GM12878 (cell line): ENCODE data around the gene UBQLN4. TPM values are rescaled to one million over a fixed set of nuclear protein-coding genes. Genes with fewer than 3 reads are reported as not detected.

Experiments
- CUX1 ChIP-seq: IDR thresholded peaks from 2 replicates; pipeline ENCODE4 v1.6.1; 2012; ENCODE audit warnings: improper control_type of control experiment, low read depth, low read length; ENCODE audit not compliant: insufficient replicate concordance
- DPF2 ChIP-seq: fragments of 450-650 bp; IDR thresholded peaks from 2 replicates; pipeline ENCODE4 v1.6.1; 2017; ENCODE audit warnings: mild to moderate bottlenecking
- ETV6 ChIP-seq, 2 experiments: fragments of 450-650 bp in 1 of 2; IDR thresholded peaks in 1 of 2; conservative IDR thresholded peaks in 1 of 2; 2 replicates each; pipeline ENCODE4 v1.6.1; 2014; ENCODE audit warnings: antibody characterized with exemption in 1 of 2, borderline replicate concordance in 1 of 2, low read depth in 1 of 2, mild to moderate bottlenecking in 1 of 2, moderate library complexity in 1 of 2
- KLF5 ChIP-seq: fragments of 450-650 bp; IDR thresholded peaks from 2 replicates; pipeline ENCODE4 v1.6.1; 2014; ENCODE audit warnings: mild to moderate bottlenecking; ENCODE audit not compliant: partially characterized antibody
- MYB ChIP-seq: fragments of 150-350 bp; IDR thresholded peaks from 2 replicates; pipeline ENCODE4 v1.6.1; 2014; ENCODE audit warnings: mild to moderate bottlenecking, low read depth, low read length, borderline replicate concordance
- POLR2AphosphoS2 ChIP-seq: IDR thresholded peaks from 2 replicates; pipeline ENCODE4 v1.6.1; 2011; ENCODE audit warnings: low read depth, mild to moderate bottlenecking, low read length, improper control_type of control experiment, moderate library complexity
- RB1 ChIP-seq: fragments of 450-650 bp; formaldehyde crosslinking; IDR thresholded peaks from 2 replicates; pipeline ENCODE4 v1.6.1; 2017; ENCODE audit warnings: mild to moderate bottlenecking, borderline replicate concordance
- RELA ChIP-seq: fragments of 450-650 bp; IDR thresholded peaks from 2 replicates; pipeline ENCODE4 v1.8.0; 2014; ENCODE audit warnings: borderline replicate concordance; ENCODE audit not compliant: partially characterized antibody
- RFX5 ChIP-seq: IDR thresholded peaks from 2 replicates; pipeline ENCODE4 v1.6.1; 2011; ENCODE audit warnings: low read depth, low read length, improper control_type of control experiment
- SMAD1 ChIP-seq: fragments of 450-650 bp; IDR thresholded peaks from 2 replicates; pipeline ENCODE4 v1.6.1; 2018; ENCODE audit warnings: mild to moderate bottlenecking, low read depth; ENCODE audit not compliant: partially characterized antibody
- SUPT20H ChIP-seq: IDR thresholded peaks from 2 replicates; pipeline ENCODE4 v1.6.1; 2011; ENCODE audit warnings: low read depth, mild to moderate bottlenecking, low read length, moderate library complexity, borderline replicate concordance; ENCODE audit not compliant: control insufficient read depth
- TARDBP ChIP-seq: IDR thresholded peaks from 2 replicates; pipeline ENCODE4 v1.6.1; 2016; ENCODE audit warnings: borderline replicate concordance
- polyA plus RNA-seq, 11 experiments: library from polyadenylated mRNA; depleted of rRNA in 4 of 11; unstranded in 6 of 11; stranded (reverse) in 5 of 11; fragments of >200 nt; fragmentation: Nextera tagmentation in 4 of 11; fragmentation: Illumina TruSeq in 1 of 11; extraction: Ambion mirVana in 4 of 11; extraction: Trizol in 1 of 11; gene quantifications; 1 replicate in 1 of 11; 2 replicates in 10 of 11; pipeline versions ENCODE4 v1.2.1 to v1.2.3, GENCODE V29; 2011 to 2016; ENCODE audit warnings: inconsistent platforms in 2 of 11, missing spikeins in 2 of 11, low read depth in 1 of 11
- total RNA-seq, 4 experiments: library from RNA; depleted of rRNA in 3 of 4; stranded (reverse); fragments of >200 nt in 3 of 4; fragmentation: Illumina TruSeq in 1 of 4; extraction: Trizol in 1 of 4; gene quantifications; 2 replicates each; pipeline versions ENCODE4 v1.2.1 to v1.2.3, GENCODE V29; 2013 to 2021

Gene UBQLN4
- total and polyA plus RNA-seq, 10 of the 15 experiments (the other 5 are each of a cell fraction or from before 2014, with no cell fraction given), result 10.0 to 44.6 (median 19.7) TPM

- TF ChIP-seq CUX1 (no peak), SMAD1 (no peak), ETV6 (conservative IDR thresholded peaks at IDR 0.05 in 1 of 2, IDR thresholded peaks at IDR 0.05 in 1 of 2; ENCODE audit: borderline replicate concordance in 1 of 2, low read depth in 1 of 2) (0 out of 4 replicates have a peak, but pooled peaks of 1 of the 2 experiments have one; percentile 34), RB1 (no peak), KLF5 (no peak), POLR2AphosphoS2 (no peak), TARDBP (no peak), SUPT20H (no peak), DPF2 (0 out of 2 replicates have a peak, but pooled peaks have one; percentile 34), MYB (no peak), RFX5 (no peak), RELA (peak; percentile 22)
These were observed 64.2 kb downstream of the UBQLN4 start (continued) for GRCh38 chr1:155989242-155990004.

Other genes with a start within 250 kb of the UBQLN4 start
Only the 7 nearest of the 20 such genes appear.
- 71.2 and 84.4 TPM in 2 replicates for gene ARHGEF2, start 75.3 kb downstream of the UBQLN4 start, total RNA-seq (2014; rRNA removed)
- 40.4 and 44.9 TPM in 2 replicates for gene ARHGEF2, start 75.3 kb downstream of the UBQLN4 start, total RNA-seq (2014; rRNA removed; fragmentation: Illumina TruSeq; extraction: Trizol)
- 113 and 116 TPM in 2 replicates for gene ARHGEF2, start 75.3 kb downstream of the UBQLN4 start, total RNA-seq (2021)
- gene ARHGEF2, start 75.3 kb downstream of the UBQLN4 start, polyA plus RNA-seq (2011; rRNA removed), result 48.7 and 88.1 TPM in 2 replicates
- gene ARHGEF2, start 75.3 kb downstream of the UBQLN4 start, polyA plus RNA-seq (2014; fragmentation: Illumina TruSeq; extraction: Trizol), result 64.4 and 80.8 TPM in 2 replicates
- gene ARHGEF2, start 75.3 kb downstream of the UBQLN4 start, polyA plus RNA-seq (2014; fragmentation: Nextera tagmentation; extraction: Ambion mirVana), result 10 to 100 TPM in 1 of 2 experiments, 1 to 10 TPM in 1; 8.1 to 10.6 TPM
- gene ARHGEF2, start 75.3 kb downstream of the UBQLN4 start, polyA plus RNA-seq (2014; rRNA removed), result 87.0 and 89.9 TPM in 2 replicates
- 10 to 100 TPM; 57.1 to 58.9 TPM for gene ARHGEF2, start 75.3 kb downstream of the UBQLN4 start, polyA plus RNA-seq (2016; fragmentation: Nextera tagmentation; extraction: Ambion mirVana)
- 304 and 309 TPM in 2 replicates for gene SSR2, start 32.8 kb downstream of the UBQLN4 start, total RNA-seq (2014; rRNA removed)
- 253 and 257 TPM in 2 replicates for gene SSR2, start 32.8 kb downstream of the UBQLN4 start, total RNA-seq (2014; rRNA removed; fragmentation: Illumina TruSeq; extraction: Trizol)
- 207 and 208 TPM in 2 replicates for gene SSR2, start 32.8 kb downstream of the UBQLN4 start, total RNA-seq (2021)
- 434 and 553 TPM in 2 replicates for gene SSR2, start 32.8 kb downstream of the UBQLN4 start, polyA plus RNA-seq (2011; rRNA removed)
- gene SSR2, start 32.8 kb downstream of the UBQLN4 start, polyA plus RNA-seq (2014; fragmentation: Illumina TruSeq; extraction: Trizol), result 443 and 504 TPM in 2 replicates
- gene SSR2, start 32.8 kb downstream of the UBQLN4 start, polyA plus RNA-seq (2014; fragmentation: Nextera tagmentation; extraction: Ambion mirVana), result 100 to 1,000 TPM; 395 to 407 TPM
- 300 and 320 TPM in 2 replicates for gene SSR2, start 32.8 kb downstream of the UBQLN4 start, polyA plus RNA-seq (2014; rRNA removed)
- gene SSR2, start 32.8 kb downstream of the UBQLN4 start, polyA plus RNA-seq (2016; fragmentation: Nextera tagmentation; extraction: Ambion mirVana), result 100 to 1,000 TPM; 226 to 238 TPM
- 76.3 and 90.3 TPM in 2 replicates for gene LAMTOR2, start 984 bp upstream of the UBQLN4 start, total RNA-seq (2014; rRNA removed)
- 77.3 and 80.2 TPM in 2 replicates for gene LAMTOR2, start 984 bp upstream of the UBQLN4 start, total RNA-seq (2014; rRNA removed; fragmentation: Illumina TruSeq; extraction: Trizol)
- 73.5 and 73.9 TPM in 2 replicates for gene LAMTOR2, start 984 bp upstream of the UBQLN4 start, total RNA-seq (2021)
- gene LAMTOR2, start 984 bp upstream of the UBQLN4 start, polyA plus RNA-seq (2011; rRNA removed), result 37.4 and 72.0 TPM in 2 replicates
- 34.9 and 71.9 TPM in 2 replicates for gene LAMTOR2, start 984 bp upstream of the UBQLN4 start, polyA plus RNA-seq (2014; fragmentation: Illumina TruSeq; extraction: Trizol)
- 100 to 1,000 TPM; 225 to 264 TPM for gene LAMTOR2, start 984 bp upstream of the UBQLN4 start, polyA plus RNA-seq (2014; fragmentation: Nextera tagmentation; extraction: Ambion mirVana)
- gene LAMTOR2, start 984 bp upstream of the UBQLN4 start, polyA plus RNA-seq (2014; rRNA removed), result 104 and 123 TPM in 2 replicates
- 100 to 1,000 TPM; 139 to 160 TPM for gene LAMTOR2, start 984 bp upstream of the UBQLN4 start, polyA plus RNA-seq (2016; fragmentation: Nextera tagmentation; extraction: Ambion mirVana)
- not detected in 2 replicates for gene RAB25, start 7.4 kb upstream of the UBQLN4 start, total RNA-seq (2014; rRNA removed)
- not detected in 2 replicates for gene RAB25, start 7.4 kb upstream of the UBQLN4 start, total RNA-seq (2014; rRNA removed; fragmentation: Illumina TruSeq; extraction: Trizol)
- gene RAB25, start 7.4 kb upstream of the UBQLN4 start, total RNA-seq (2021), result 0.29 and 0.36 TPM in 2 replicates
- gene RAB25, start 7.4 kb upstream of the UBQLN4 start, polyA plus RNA-seq (2011; rRNA removed), result 0.22 and 0.45 TPM in 2 replicates
- gene RAB25, start 7.4 kb upstream of the UBQLN4 start, polyA plus RNA-seq (2014; fragmentation: Illumina TruSeq; extraction: Trizol), result 0.16 TPM in 1 of 2 replicates, not detected in the other
- gene RAB25, start 7.4 kb upstream of the UBQLN4 start, polyA plus RNA-seq (2014; fragmentation: Nextera tagmentation; extraction: Ambion mirVana), result not detected
- 0.44 TPM in 1 of 2 replicates, not detected in the other for gene RAB25, start 7.4 kb upstream of the UBQLN4 start, polyA plus RNA-seq (2014; rRNA removed)
- not detected for gene RAB25, start 7.4 kb upstream of the UBQLN4 start, polyA plus RNA-seq (2016; fragmentation: Nextera tagmentation; extraction: Ambion mirVana)
- 1.6 and 2.1 TPM in 2 replicates for gene MEX3A, start 28.7 kb upstream of the UBQLN4 start, total RNA-seq (2014; rRNA removed)
- gene MEX3A, start 28.7 kb upstream of the UBQLN4 start, total RNA-seq (2014; rRNA removed; fragmentation: Illumina TruSeq; extraction: Trizol), result 1.6 and 1.8 TPM in 2 replicates
- gene MEX3A, start 28.7 kb upstream of the UBQLN4 start, total RNA-seq (2021), result 5.1 and 5.9 TPM in 2 replicates
- gene MEX3A, start 28.7 kb upstream of the UBQLN4 start, polyA plus RNA-seq (2011; rRNA removed), result 2.3 and 2.8 TPM in 2 replicates
- 3.2 and 4.0 TPM in 2 replicates for gene MEX3A, start 28.7 kb upstream of the UBQLN4 start, polyA plus RNA-seq (2014; fragmentation: Illumina TruSeq; extraction: Trizol)
- gene MEX3A, start 28.7 kb upstream of the UBQLN4 start, polyA plus RNA-seq (2014; fragmentation: Nextera tagmentation; extraction: Ambion mirVana), result under 1 TPM; 0.11 to 0.27 TPM
- gene MEX3A, start 28.7 kb upstream of the UBQLN4 start, polyA plus RNA-seq (2014; rRNA removed), result 3.2 and 3.3 TPM in 2 replicates
- gene MEX3A, start 28.7 kb upstream of the UBQLN4 start, polyA plus RNA-seq (2016; fragmentation: Nextera tagmentation; extraction: Ambion mirVana), result under 1 TPM; 0.48 to 0.49 TPM
- 130 and 136 TPM in 2 replicates for gene LMNA, start 60.9 kb upstream of the UBQLN4 start, total RNA-seq (2014; rRNA removed)
- gene LMNA, start 60.9 kb upstream of the UBQLN4 start, total RNA-seq (2014; rRNA removed; fragmentation: Illumina TruSeq; extraction: Trizol), result 31.6 and 35.1 TPM in 2 replicates
- 188 and 189 TPM in 2 replicates for gene LMNA, start 60.9 kb upstream of the UBQLN4 start, total RNA-seq (2021)
- 37.3 and 52.9 TPM in 2 replicates for gene LMNA, start 60.9 kb upstream of the UBQLN4 start, polyA plus RNA-seq (2011; rRNA removed)
- gene LMNA, start 60.9 kb upstream of the UBQLN4 start, polyA plus RNA-seq (2014; fragmentation: Illumina TruSeq; extraction: Trizol), result 9.6 and 30.1 TPM in 2 replicates
- gene LMNA, start 60.9 kb upstream of the UBQLN4 start, polyA plus RNA-seq (2014; fragmentation: Nextera tagmentation; extraction: Ambion mirVana), result 1 to 10 TPM in 1 of 2 experiments, under 1 TPM in 1; 0.42 to 6.0 TPM
- 101 and 109 TPM in 2 replicates for gene LMNA, start 60.9 kb upstream of the UBQLN4 start, polyA plus RNA-seq (2014; rRNA removed)
- 100 to 1,000 TPM; 320 to 334 TPM for gene LMNA, start 60.9 kb upstream of the UBQLN4 start, polyA plus RNA-seq (2016; fragmentation: Nextera tagmentation; extraction: Ambion mirVana)
- gene SEMA4A, start 99.8 kb upstream of the UBQLN4 start, total RNA-seq (2014; rRNA removed), result 24.4 and 36.5 TPM in 2 replicates
- 16.5 and 17.2 TPM in 2 replicates for gene SEMA4A, start 99.8 kb upstream of the UBQLN4 start, total RNA-seq (2014; rRNA removed; fragmentation: Illumina TruSeq; extraction: Trizol)
- 46.3 and 52.1 TPM in 2 replicates for gene SEMA4A, start 99.8 kb upstream of the UBQLN4 start, total RNA-seq (2021)
- gene SEMA4A, start 99.8 kb upstream of the UBQLN4 start, polyA plus RNA-seq (2011; rRNA removed), result 10.5 and 20.9 TPM in 2 replicates
- 25.7 and 31.2 TPM in 2 replicates for gene SEMA4A, start 99.8 kb upstream of the UBQLN4 start, polyA plus RNA-seq (2014; fragmentation: Illumina TruSeq; extraction: Trizol)
- 1 to 10 TPM; 2.6 to 3.4 TPM for gene SEMA4A, start 99.8 kb upstream of the UBQLN4 start, polyA plus RNA-seq (2014; fragmentation: Nextera tagmentation; extraction: Ambion mirVana)
- gene SEMA4A, start 99.8 kb upstream of the UBQLN4 start, polyA plus RNA-seq (2014; rRNA removed), result 34.4 and 38.4 TPM in 2 replicates
- 10 to 100 TPM; 60.3 to 64.2 TPM for gene SEMA4A, start 99.8 kb upstream of the UBQLN4 start, polyA plus RNA-seq (2016; fragmentation: Nextera tagmentation; extraction: Ambion mirVana)